GM21619 (cell line): ENCODE results near the gene MBD3L5.
"Not testable (repeated sequence)": the region's sequence is repeated elsewhere in the genome, so short reads cannot be mapped to it uniquely, and the experiment has no call there.

ENCODE experiments used
- ATAC-seq: cut with Tn5 transposase; IDR thresholded peaks from one replicate; pipeline ENCODE4 v1.9.1; 2021; ENCODE audit not compliant: unreplicated experiment

The MBD3L5 gene

GRCh38 chr19:7030278-7030677 lies at the start of gene MBD3L5:
TSS of gene MBD3L5 (plus strand) at chr19:7030578. CDS start at chr19:7030612, 34 bp downstream.
- not testable (repeated sequence) for ATAC-seq

GRCh38 chr19:6983448-6983847 lies 46.9 kb upstream of the MBD3L5 start:
- no peak for ATAC-seq

GRCh38 chr19:6987850-6988249 lies 42.5 kb upstream of the MBD3L5 start:
- ATAC-seq = no peak

GRCh38 chr19:6988257-6988656 lies 42.1 kb upstream of the MBD3L5 start:
- no peak for ATAC-seq

DNA sequence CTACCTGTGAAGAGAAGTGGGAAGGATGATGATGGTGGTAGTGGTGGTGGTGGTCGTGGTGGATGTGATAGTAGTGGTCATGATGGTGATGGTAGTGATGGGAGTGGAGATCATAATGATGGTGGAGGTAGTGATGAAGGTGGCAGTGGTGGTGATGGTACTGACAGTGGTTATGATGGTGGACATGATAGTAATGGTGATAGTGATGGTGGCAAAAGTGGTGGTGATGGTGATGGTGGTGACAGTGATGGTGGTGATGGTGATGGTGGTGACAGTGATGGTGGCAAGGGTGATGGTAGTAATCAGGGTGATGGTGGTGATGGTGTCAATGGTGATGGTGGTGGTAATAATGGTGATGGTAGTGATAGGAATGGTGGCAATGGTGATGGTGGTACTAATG lies 35.3 kb upstream of the MBD3L5 start:
- ATAC-seq = no peak

GRCh38 chr19:6996810-6997209 lies 33.6 kb upstream of the MBD3L5 start:
- ATAC-seq = no peak

- ATAC-seq = no peak
Measured at GRCh38 chr19:6997679-6998445, 32.5 kb upstream of the MBD3L5 start.

DNA sequence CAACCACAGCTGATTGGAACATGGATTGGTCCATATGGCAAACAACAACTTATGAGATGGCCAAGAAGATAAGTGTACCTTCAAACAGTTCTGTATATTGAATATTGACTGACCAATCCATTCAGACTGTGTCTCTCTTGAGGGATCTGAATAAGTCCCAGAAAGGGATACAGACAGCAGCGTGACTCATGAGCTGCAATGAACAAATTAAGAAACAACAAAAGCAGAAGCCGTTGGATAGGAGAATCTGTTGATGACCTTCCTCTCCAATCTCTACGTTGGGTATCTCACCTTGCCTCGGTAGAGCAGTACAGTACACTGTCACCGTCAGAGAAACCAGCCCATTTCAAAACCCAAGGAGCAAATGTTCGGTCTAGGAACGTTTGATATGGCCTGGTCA lies 30.4 kb upstream of the MBD3L5 start:
- no peak for ATAC-seq

DNA sequence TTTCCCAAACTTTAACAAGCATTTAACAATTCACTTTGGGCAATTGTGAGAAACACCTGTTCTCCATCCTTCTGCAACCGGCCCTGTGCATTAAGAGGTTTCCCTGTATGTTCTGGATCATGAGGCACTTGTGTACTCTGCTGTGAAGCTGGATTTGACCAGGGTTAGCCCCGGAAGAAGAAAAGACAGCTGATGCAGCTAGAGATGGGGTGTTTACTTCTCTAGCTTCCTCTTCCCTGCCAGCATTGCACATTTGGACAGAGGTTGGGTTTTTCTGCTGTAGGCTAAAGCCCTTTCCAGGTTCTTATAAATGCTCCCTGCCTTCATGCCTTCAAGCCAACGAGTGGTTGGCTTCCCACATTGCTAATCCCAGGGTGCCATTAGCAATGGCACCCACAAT lies 30.0 kb upstream of the MBD3L5 start:
- no peak for ATAC-seq

- no peak for ATAC-seq
Measured at GRCh38 chr19:7000816-7001215, 29.6 kb upstream of the MBD3L5 start.

- ATAC-seq = no peak
Measured at GRCh38 chr19:7004313-7004931, 26.0 kb upstream of the MBD3L5 start.

DNA sequence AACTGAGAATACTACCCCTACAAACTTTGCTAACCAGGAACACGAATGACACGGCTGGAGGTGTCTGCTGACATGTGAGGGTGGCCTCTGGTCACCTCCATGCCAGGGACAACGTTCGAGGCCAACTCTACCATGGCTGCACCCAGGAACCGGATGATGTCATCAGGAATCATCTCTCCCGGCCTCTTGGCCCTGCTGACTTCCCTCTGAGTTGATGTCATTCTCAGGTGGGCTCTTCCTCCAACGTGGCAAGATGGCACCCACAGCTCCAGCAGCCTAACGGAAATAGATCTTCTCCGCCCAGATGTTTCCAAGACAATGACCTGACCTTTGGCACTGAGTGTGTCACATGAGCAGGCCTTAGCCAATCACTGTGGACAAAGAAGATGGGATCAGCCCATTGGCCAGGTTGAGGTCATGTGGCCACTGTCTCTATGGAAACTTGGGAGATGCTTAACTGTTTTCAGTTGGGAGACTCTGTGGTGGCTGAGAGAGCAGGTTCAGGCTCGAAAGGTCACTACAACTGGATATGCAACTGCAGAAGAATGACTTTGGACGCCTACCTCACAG lies 24.2 kb upstream of the MBD3L5 start:
- no peak for ATAC-seq

DNA sequence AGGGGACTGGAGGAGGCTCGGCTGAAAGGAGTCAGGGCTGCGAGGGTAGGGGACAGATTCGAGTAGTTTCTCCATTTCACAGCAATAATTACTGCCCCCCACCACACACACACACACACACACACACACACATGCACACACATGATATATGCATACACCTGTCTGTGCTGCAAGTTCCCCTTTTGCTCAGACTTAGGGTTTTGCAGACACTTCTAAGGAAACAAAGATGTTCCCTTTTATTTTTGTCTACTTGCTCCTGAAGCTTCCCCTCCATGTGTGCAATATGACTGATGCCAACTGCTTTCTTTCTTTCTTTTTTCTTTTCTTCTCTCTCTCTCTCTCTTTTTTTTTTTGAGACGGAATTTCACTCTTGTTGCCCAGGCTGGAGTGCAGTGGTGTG lies 22.5 kb upstream of the MBD3L5 start:
- ATAC-seq = no peak

GRCh38 chr19:7010722-7011593 lies 19.4 kb upstream of the MBD3L5 start:
- ATAC-seq = no peak

DNA sequence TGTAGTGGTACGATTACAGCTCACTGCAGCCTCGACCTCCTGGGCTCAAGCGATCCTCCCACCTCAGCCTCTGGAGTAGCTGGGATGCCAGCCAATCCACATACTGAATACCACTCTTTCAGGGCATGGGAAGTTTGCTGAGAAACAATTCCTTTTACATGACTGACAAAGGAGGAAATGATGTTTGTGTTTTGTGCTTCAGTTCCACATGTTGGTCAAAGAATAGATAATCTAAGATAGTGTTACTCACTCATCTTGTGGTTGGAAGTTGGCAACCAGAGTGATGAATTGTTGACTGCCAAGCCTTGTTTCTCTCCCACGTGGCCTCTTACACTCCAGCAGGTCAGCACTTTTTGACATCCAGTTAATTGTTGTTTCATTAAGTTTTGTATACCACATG lies 16.7 kb upstream of the MBD3L5 start:
- ATAC-seq = no peak

DNA sequence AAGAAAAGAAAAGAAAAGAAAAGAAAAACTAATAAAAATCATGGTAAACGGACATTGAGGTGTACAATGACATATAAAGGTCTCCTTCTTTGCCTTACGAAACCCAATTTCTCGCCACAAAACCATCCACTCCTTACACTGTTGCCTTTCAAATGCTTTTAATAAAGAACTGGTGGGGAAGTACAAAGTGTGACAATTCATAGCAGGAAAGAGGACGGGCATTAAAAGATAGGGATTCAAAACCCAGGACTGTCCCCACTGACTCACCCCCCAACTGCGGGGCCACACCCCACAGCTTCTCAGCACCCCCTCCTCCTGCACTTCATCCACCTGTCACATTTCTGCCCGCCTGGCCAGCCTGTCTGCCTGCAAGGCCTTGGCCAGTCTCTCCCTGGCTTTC lies 11.6 kb upstream of the MBD3L5 start:
- ATAC-seq = no peak

DNA sequence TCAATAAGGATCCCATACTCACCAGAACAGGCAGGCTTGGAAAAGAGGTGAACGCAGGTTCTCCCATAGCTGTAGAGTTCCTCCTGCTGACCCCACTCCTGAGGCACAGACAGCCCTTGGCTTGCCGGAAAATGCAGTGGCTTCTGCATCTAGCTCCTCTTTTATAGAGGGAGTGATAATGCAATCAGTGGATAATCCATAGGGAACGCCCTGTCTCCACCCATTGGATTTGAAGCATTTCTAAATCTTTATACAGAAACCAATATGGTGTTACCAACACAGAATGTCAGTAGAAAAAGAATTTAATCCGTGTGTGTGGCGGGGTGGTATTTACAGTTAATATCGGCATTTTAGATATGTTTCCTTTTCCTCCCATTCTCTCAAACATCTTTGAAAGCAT lies 9.0 kb upstream of the MBD3L5 start, which contains the start of gene MBD3L2B:
TSS of gene MBD3L2B (minus strand) at position 101 of the 400 bp plus-strand sequence. CDS start at position 67, 34 bp downstream.
- not testable (repeated sequence) for ATAC-seq

- ATAC-seq = not testable (repeated sequence)
Measured at GRCh38 chr19:7028790-7029189, 1.6 kb upstream of the MBD3L5 start.

- not testable (repeated sequence) for ATAC-seq
Measured at GRCh38 chr19:7040079-7040478, 9.7 kb downstream of the MBD3L5 start, which contains the start of gene MBD3L4. TSS of gene MBD3L4 (minus strand) at chr19:7040179. CDS start at chr19:7040144, 35 bp downstream.

GRCh38 chr19:7041563-7041962 lies 11.2 kb downstream of the MBD3L5 start:
- ATAC-seq = not testable (repeated sequence)

DNA sequence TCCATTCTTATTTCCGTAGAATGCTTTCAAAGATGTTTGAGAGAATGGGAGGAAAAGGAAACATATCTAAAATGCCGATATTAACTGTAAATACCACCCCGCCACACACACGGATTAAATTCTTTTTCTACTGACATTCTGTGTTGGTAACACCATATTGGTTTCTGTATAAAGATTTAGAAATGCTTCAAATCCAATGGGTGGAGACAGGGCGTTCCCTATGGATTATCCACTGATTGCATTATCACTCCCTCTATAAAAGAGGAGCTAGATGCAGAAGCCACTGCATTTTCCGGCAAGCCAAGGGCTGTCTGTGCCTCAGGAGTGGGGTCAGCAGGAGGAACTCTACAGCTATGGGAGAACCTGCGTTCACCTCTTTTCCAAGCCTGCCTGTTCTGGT lies 18.6 kb downstream of the MBD3L5 start, which contains the start of gene MBD3L2:
TSS of gene MBD3L2 (plus strand) at position 301 of the 400 bp plus-strand sequence. CDS start at position 354, 53 bp downstream.
- not testable (repeated sequence) for ATAC-seq
